ENCODE data around the gene RSL24D1.

Gene RSL24D1

DNA sequence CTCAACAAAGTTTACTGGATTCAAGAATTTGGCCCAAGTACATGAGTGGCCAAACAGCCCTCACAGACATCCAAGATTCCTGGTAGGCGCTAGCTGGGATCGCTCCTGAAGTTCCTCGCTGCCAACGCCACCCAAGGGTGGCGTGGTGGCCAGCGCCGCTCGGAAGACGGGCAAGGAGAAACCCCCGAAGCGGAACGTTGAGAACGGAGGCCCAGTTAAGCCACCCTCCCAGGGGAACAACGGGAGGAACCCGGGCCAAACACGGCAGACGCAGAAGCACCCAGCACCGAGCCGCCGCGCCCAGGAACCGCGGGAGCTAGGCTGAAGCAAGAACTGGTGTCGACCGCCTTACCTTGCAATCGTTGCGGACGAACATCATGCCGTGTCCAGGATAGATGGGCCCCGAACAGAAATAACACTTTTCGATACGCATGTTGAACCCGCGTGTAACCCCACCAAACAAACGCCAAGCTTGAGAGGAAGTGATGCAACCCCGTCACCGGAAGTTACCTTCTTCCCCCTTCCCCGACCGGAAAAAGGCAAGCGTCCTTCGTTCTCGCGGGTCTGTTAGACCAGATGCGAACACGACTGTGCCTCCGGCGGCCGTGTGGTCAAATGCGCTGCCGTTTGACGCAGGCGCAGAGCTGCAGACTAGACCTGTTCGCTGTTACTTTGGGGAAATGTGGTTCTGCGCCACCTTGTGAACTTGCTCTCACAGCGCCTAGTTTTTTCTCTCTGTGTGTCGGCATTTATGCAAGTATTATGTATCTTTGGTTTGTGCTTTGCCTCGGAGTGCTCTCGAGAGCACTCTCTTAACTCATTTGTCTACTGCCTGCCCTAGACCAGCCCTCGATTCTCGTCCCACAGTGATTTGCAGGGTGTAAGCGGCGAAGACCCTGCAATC is at the start of gene RSL24D1:
TSS of gene RSL24D1 (minus strand) at position 484 of the 904 bp plus-strand sequence. CDS start at position 433, 51 bp downstream.
- peak; percentile 87 for DNase-seq

GRCh38 chr15:55245059-55245458 is 48.3 kb upstream of the RSL24D1 start:
- DNase-seq, result no peak

DNA sequence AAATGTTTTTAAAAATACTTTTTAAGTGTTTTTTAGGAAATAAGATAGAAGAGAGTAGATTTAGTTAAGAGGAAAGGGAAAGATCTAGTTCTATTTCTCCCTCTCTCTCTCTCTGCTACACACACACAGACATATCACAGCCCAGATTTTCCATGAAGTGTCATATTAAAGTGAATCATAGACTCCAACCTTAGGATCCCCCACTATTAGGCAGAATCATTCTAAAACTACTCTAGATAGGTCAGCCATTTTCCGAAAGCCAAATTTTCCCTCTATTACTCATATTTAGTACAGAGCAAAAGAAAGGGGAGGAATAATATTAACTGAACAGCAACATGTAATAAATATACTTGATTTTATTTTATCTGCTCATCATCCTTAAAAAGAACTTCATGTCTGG is 45.1 kb upstream of the RSL24D1 start:
- DNase-seq, result no peak

DNA sequence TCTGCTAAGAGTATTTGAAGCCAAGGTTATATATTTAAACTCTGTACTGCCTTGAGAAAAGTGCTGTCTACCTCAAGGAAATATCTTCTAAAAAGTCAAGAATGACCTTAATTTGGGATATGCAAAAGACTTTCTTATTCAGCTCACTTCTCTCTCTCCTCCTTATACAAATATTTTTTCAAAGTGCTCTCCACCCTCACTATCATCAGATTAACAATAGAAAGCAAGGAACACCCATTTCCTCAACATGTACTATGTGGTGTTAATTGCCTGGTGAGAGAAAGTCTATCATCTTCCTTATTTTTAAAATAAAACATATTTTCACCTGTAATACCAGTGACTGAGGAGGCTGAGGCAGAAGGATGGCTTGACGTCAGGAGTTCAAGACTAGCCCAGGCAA is 44.4 kb upstream of the RSL24D1 start:
- DNase-seq, result no peak

- no peak for DNase-seq
Measured at GRCh38 chr15:55240125-55240760, 43.5 kb upstream of the RSL24D1 start.

- no peak for DNase-seq
Measured at GRCh38 chr15:55239440-55240124, 42.8 kb upstream of the RSL24D1 start.

- DNase-seq, result no peak
Measured at GRCh38 chr15:55238877-55239276, 42.1 kb upstream of the RSL24D1 start.

DNA sequence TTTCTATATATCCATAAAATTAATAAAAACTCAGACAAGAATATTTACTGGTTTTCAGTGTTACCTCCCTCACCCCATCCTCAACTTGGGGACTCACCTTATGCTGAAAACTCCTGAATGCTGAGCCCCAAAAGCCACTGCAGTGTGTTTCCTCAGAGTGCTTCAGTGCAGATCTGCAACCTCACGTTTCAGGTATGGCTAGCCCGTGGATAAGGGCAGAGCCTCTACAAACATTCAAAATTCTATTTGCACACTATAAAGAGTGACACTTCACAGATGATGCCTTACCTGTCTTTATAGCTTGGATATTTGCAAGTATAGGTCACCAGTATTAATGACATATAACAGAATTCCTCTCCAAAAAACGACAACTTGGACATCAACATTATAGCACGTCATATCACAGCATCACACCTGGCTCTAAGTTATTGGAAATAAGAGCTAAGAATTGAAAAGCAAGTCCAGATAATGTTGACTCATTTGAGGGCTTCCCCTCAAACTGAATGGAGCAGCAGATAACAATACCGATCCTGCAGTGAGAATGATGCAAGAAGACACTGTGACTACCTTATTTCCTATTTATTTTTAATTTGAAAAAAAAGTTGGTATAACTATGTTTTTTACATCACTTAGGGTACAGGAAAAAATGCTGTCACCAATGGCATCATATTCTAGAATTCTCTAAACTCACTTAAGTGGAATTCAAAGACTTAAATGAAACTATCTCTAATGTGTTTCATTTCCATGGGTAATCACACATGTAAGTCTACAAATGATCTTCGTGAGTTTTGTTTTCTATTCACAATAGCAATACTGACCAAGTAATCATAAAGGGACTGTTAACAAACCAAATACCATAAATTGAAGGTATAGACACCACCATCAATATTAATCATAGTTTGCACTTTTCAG is 40.7 kb upstream of the RSL24D1 start:
- DNase-seq, result no peak

- DNase-seq, result no peak
Measured at GRCh38 chr15:55235546-55236036, 38.9 kb upstream of the RSL24D1 start.

DNA sequence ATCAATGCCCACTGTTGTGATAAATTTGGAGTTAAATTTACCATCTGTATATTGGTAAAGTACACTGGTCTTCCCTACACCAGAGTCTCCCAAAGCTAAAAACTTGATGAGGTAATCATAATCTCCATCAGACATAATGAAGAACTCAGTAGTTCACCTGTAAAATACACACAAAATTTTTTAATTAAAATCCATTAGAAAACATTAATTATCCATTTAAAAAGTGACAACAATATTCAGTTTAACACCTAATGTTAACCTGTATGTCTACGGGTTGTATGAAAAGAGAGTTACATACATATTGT is 38.0 kb upstream of the RSL24D1 start:
- DNase-seq, result no peak

GRCh38 chr15:55234104-55234799 is 37.5 kb upstream of the RSL24D1 start:
- no peak for DNase-seq

DNA sequence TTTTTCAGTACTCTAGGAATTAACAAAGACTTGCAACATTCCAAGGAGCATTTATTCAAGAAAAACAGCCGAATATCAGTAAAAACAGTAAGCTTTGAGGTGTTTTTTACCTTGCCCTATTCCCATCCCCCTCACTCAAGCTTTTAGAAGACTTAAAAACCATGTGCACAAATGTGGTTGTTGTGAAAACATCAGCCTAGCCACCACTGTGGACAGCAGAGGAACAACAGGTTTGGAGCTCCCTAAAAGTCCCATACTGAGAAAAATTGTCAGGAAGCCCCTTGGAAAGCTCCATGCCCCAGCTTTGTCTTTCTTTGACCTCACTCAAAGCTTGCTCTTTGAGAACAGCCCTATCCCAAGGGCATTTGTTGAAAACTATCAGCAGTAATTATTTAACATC is 34.7 kb upstream of the RSL24D1 start:
- no peak for DNase-seq

DNA sequence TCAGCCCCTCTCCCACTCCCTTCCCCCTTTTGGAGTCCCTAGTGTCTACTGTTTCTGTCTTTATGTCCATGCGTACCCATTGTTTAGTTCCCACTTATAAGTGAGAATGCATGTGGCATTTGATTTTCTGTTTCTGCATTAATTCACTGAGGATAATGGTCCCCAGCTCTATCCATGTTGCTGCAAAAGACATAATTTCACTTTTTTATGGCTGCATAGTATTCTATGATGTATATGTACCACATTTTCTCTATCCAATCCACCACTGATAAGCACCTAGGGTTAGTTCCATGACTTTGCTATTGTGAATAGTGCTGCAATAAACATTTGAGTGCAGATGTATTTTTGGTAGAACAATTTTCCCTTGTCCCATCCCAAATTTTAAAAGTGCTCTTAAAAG is 34.2 kb upstream of the RSL24D1 start:
- no peak for DNase-seq

DNA sequence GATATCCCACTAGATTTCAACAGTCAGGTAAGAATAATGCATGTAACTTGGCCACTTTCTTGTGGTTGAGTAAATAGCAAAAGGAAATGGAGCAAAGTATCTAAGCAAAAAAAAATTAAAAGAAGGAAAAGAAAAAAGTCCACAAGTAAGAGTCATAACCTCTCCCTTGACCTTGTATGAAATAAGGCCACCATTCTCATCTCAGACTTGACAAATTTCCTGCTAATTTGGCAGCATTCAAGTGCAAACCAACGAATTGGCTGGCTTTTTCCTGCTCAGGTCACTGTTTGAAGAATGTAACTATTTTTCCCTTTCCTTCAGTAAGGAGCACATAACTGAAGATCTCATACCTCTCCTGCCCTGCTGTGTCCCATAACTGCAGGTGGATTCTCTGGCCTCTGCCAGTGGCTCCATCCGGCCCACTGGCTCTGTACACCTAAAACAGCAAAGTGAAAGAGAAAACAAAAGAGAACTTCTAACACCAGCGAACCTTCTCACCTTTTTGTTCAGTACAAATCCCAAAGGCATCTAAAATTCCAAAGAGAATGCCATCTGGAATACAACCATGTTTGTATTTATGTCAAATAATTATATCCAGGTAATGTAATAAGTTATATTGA is 33.4 kb upstream of the RSL24D1 start:
- DNase-seq, result no peak

- DNase-seq, result no peak
Measured at GRCh38 chr15:55226127-55226526, 29.4 kb upstream of the RSL24D1 start.

- no peak for DNase-seq
Measured at GRCh38 chr15:55224892-55225291, 28.2 kb upstream of the RSL24D1 start.

- no peak for DNase-seq
Measured at GRCh38 chr15:55222588-55222987, 25.8 kb upstream of the RSL24D1 start.

GRCh38 chr15:55221090-55222011 is 24.6 kb upstream of the RSL24D1 start:
- no peak for DNase-seq

DNA sequence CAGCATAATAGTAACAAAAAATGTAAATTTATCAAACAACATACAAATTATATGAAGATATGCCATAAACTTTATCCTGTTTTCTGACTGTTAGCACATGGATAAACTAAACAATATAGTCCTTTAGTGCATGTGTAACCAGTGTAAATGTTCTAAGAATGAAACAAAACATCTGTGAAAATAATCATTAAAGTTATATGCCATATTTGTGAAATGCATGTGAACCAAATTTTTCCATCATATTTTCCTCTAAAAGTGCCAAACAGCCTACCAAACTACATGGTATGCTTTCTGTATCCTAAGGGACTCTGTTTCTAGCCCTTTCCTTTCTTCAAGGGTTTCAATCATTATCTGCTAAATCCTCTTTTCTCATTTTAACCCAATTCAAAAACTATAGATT is 23.9 kb upstream of the RSL24D1 start:
- DNase-seq, result no peak

GRCh38 chr15:55218056-55218455 is 21.3 kb upstream of the RSL24D1 start:
- DNase-seq, result no peak

Measured in NCI-H2107 (cell line).